A549 (cell line): Measurements from ENCODE around the gene KIZ.

Experiments used
- CBX2 ChIP-seq: fragments of 200-600 bp; sonication (generic); IDR thresholded peaks from 2 replicates; pipeline ENCODE4 v1.6.1; 2016; ENCODE audit warnings: low read depth, mild to moderate bottlenecking, borderline replicate concordance
- RAD21 ChIP-seq, 2 experiments: fragments of >200 bp in 1 of 2; sonication (Bioruptor Twin) in 1 of 2; formaldehyde crosslinking in 1 of 2; IDR thresholded peaks in 1 of 2; conservative IDR thresholded peaks in 1 of 2; 2 replicates in 1 of 2; 3 replicates in 1 of 2; pipeline ENCODE4 v1.6.1; 2012 to 2018; ENCODE audit warnings: inconsistent platforms in 1 of 2
- TF ChIP-seq, protein P1 (sequence below): fragments of 200-600 bp; sonication (generic); IDR thresholded peaks from 2 replicates; pipeline ENCODE4 v1.6.1; 2016; ENCODE audit warnings: antibody characterized with exemption, mild to moderate bottlenecking, moderate library complexity

DNA sequence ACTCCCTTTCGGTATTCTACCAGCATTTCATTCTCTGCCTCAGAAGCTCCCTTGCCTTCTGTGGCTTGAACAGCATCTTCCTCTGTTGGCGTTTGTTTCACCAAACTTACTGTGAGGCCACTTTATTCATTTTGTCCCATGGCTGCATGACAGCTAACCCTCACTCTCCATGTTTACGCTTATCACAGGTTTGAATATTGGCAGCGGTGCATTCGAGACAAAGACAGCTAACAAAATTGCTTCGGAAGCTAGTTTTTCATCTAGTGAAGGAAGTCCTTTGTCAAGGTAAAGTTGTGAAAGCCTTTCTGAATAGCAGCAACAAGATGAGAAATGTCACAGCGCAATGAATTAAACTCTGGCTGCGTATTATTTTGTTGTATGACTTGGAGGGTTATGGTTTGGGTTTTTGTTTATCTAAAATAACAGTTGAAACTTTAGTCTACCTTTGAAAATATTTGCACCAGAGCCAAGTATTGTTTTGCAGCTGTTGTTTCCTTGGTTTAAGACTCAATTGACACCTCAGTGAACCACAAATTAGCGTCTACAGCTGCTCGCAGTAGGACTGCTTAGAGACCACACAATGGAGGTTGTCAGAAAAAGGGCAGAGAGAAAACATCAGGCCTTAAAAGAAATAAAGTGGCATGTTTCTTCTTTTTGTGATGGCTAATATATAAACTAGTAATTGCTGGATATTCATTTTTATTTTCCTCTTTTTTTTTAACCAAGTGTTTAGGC is 106.8 kb downstream of the KIZ start:
- TF ChIP-seq CBX2 (no peak), RAD21 (conservative IDR thresholded peaks at IDR 0.05 in 1 of 2, IDR thresholded peaks at IDR 0.05 in 1 of 2) (no peak)
- TF ChIP-seq, protein P1, sequence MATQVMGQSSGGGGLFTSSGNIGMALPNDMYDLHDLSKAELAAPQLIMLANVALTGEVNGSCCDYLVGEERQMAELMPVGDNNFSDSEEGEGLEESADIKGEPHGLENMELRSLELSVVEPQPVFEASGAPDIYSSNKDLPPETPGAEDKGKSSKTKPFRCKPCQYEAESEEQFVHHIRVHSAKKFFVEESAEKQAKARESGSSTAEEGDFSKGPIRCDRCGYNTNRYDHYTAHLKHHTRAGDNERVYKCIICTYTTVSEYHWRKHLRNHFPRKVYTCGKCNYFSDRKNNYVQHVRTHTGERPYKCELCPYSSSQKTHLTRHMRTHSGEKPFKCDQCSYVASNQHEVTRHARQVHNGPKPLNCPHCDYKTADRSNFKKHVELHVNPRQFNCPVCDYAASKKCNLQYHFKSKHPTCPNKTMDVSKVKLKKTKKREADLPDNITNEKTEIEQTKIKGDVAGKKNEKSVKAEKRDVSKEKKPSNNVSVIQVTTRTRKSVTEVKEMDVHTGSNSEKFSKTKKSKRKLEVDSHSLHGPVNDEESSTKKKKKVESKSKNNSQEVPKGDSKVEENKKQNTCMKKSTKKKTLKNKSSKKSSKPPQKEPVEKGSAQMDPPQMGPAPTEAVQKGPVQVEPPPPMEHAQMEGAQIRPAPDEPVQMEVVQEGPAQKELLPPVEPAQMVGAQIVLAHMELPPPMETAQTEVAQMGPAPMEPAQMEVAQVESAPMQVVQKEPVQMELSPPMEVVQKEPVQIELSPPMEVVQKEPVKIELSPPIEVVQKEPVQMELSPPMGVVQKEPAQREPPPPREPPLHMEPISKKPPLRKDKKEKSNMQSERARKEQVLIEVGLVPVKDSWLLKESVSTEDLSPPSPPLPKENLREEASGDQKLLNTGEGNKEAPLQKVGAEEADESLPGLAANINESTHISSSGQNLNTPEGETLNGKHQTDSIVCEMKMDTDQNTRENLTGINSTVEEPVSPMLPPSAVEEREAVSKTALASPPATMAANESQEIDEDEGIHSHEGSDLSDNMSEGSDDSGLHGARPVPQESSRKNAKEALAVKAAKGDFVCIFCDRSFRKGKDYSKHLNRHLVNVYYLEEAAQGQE, result no peak
